OCI-LY7 (cell line): Measurements from ENCODE around the gene RIPK4. TPM values are rescaled to one million over a fixed set of nuclear protein-coding genes. Genes with fewer than 3 reads are reported as not detected.
A peak's percentile ranks its signal among the peaks of the same experiment; 100 is the strongest.

Source experiments
- BruUV-seq: library from RNA; stranded (reverse); fragments of 400-500 nt; replicated peaks from 2 replicates; lab custom pipeline; 2021; lab: Mats Ljungman, UMichigan
- CTCF ChIA-PET: fragments of 300-600 bp; sonication (Branson Sonifier 250); formaldehyde crosslinking; loops from one replicate; lab custom pipeline; 2022; ENCODE audit warnings: antibody characterized with exemption; ENCODE audit not compliant: unreplicated experiment; lab: Charles Lee
- POLR2A ChIA-PET: fragments of 300-600 bp; sonication (Branson Sonifier 250); formaldehyde crosslinking; loops from one replicate; lab custom pipeline; 2022; ENCODE audit warnings: antibody characterized with exemption; lab: Charles Lee
- DNase-seq: peaks from one replicate; pipeline ENCODE4 v3.0.0-alpha.2; 2015; ENCODE audit warnings: low spot score
- H2AFZ ChIP-seq: fragments of 200-600 bp; sonication (generic), shearing (Covaris generic); 2 replicates; pipeline ENCODE4 v1.6.1; 2014; ENCODE audit warnings: mild to moderate bottlenecking, antibody characterized with exemption, low read length, moderate library complexity
- H3K27ac ChIP-seq: fragments of 200-600 bp; sonication (generic); 2 replicates; pipeline ENCODE4 v1.5.1; 2014; ENCODE audit warnings: mixed run types, low read depth, mild to moderate bottlenecking, moderate library complexity, low read length, inconsistent platforms; ENCODE audit not compliant: poor library complexity, severe bottlenecking
- H3K36me3 ChIP-seq: fragments of 200-600 bp; sonication (generic); 2 replicates; pipeline ENCODE4 v1.6.1; 2014; ENCODE audit warnings: mild to moderate bottlenecking, antibody characterized with exemption, low read length, moderate library complexity, mixed read lengths; ENCODE audit not compliant: insufficient read depth
- H3K4me1 ChIP-seq: fragments of 200-600 bp; sonication (generic); 2 replicates; pipeline ENCODE4 v1.5.1; 2014; ENCODE audit warnings: mild to moderate bottlenecking, low read length; ENCODE audit not compliant: insufficient read depth, poor library complexity, severe bottlenecking
- H3K4me2 ChIP-seq: fragments of 200-600 bp; sonication (generic); 2 replicates; pipeline ENCODE4 v1.6.1; 2014; ENCODE audit warnings: mild to moderate bottlenecking, low read length
- H3K4me3 ChIP-seq: fragments of 200-600 bp; sonication (generic); 2 replicates; pipeline ENCODE4 v1.5.1; 2014; ENCODE audit warnings: mild to moderate bottlenecking, low read depth, low read length; ENCODE audit not compliant: poor library complexity, severe bottlenecking
- H3K79me2 ChIP-seq: fragments of 200-600 bp; sonication (generic); 2 replicates; pipeline ENCODE4 v1.6.1; 2016; ENCODE audit warnings: low read depth, mild to moderate bottlenecking, low read length, moderate library complexity, mixed read lengths; ENCODE audit not compliant: insufficient read depth
- H3K9me2 ChIP-seq: fragments of 200-600 bp; sonication (generic); 2 replicates; pipeline ENCODE4 v1.6.1; 2016; ENCODE audit warnings: mild to moderate bottlenecking, low read length, mixed read lengths; ENCODE audit not compliant: insufficient read depth
- H3K9me3 ChIP-seq: fragments of 200-600 bp; sonication (generic); 2 replicates; pipeline ENCODE4 v1.6.1; 2014; ENCODE audit warnings: mild to moderate bottlenecking, mixed run types, low read length, mixed read lengths
- H4K20me1 ChIP-seq: fragments of 200-600 bp; sonication (generic); 2 replicates; pipeline ENCODE4 v1.6.1; 2014; ENCODE audit warnings: mild to moderate bottlenecking, antibody characterized with exemption, low read length, moderate library complexity, mixed read lengths; ENCODE audit not compliant: insufficient read depth
- CTCF ChIP-seq: fragments of 200-600 bp; sonication (generic); conservative IDR thresholded peaks from 2 replicates; pipeline ENCODE4 v1.5.1; 2014; ENCODE audit warnings: mild to moderate bottlenecking, antibody characterized with exemption, low read length, moderate library complexity, mixed read lengths
- EZH2phosphoT487 ChIP-seq: fragments of 200-600 bp; sonication (generic); IDR thresholded peaks from 2 replicates; pipeline ENCODE4 v1.6.1; 2018; ENCODE audit warnings: low read depth, borderline replicate concordance, mild to moderate bottlenecking, mixed run types, antibody characterized with exemption, low read length, moderate library complexity, mixed read lengths
- intact Hi-C: fragments of 100-400 bp; cut with micrococcal nuclease; formaldehyde crosslinking; loops from one replicate; pipeline ENCODE4 v1.10.0; 2022; ENCODE audit not compliant: unreplicated experiment
- total RNA-seq, 2 experiments: library from RNA; depleted of rRNA in 1 of 2; stranded (reverse); fragments of >200 nt in 1 of 2; shearing (Covaris generic) in 1 of 2; gene quantifications; 2 replicates each; pipeline ENCODE4 v1.2.3, GENCODE V29; 2014 to 2022

RIPK4 gene
- total RNA-seq, 2 experiments from 2014 or later = 0.08 to 0.19 TPM

- TF ChIP-seq EZH2phosphoT487 (no peak), CTCF (peak; percentile 71)
- Histone ChIP-seq H3K4me2 (no peak overlapping the region), H3K79me2 (no peaks in the 10 kb centered on the region), H3K9me2 (no peaks in the 10 kb centered on the region), H3K36me3 (no peaks in the 10 kb centered on the region), H3K27ac (no peak overlapping the region), H4K20me1 (no peaks in the 10 kb centered on the region), H2AFZ (no peak overlapping the region), H3K4me3 (no peak overlapping the region), H3K4me1 (no peaks in the 10 kb centered on the region), H3K9me3 (no peaks in the 10 kb centered on the region)
- POLR2A ChIA-PET = interaction anchor here (0.8 kb wide), 1 partner anchor 55 kb away, joined by 3 read pairs; no protein-coding TSS in a partner anchor
- DNase-seq = peak; percentile 28
- BruUV-seq = no TSS peak
- CTCF ChIA-PET = interaction anchor here (0.7 kb wide), 1 partner anchor 283 kb away, joined by 6 read pairs; no protein-coding TSS in a partner anchor
- intact Hi-C loops = loop anchor here (1.0 kb wide), 1 partner anchor 166 kb away; no protein-coding TSS in a partner anchor
These were observed 11.3 kb upstream of the RIPK4 start for GRCh38 chr21:41777951-41778815.

DNA sequence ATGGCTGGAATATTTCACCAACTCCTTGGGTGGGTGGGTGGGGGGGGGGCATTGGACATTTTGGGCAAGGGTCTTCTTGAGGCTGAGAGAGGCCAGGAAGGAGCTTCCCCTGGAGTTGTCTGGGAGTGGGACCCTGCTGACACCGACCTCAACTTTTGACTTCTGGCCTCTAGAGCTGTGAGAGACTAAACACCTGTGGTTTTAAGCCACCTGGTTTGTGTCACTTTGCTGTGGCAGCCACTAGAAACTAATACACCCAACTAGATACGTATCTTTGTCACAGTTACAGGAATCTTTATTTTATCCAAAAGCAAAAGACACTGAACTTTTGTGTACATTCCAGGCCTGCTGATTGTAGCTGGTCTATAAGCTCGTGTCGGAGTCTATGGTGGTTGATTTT lies 9.9 kb upstream of the RIPK4 start:
- TF ChIP-seq EZH2phosphoT487 = no peak
- TF ChIP-seq CTCF = no peak
- H3K4me3 ChIP-seq = no peak overlapping the region
- no peak overlapping the region for H2AFZ ChIP-seq
- POLR2A ChIA-PET = interaction anchor here (0.6 to 0.7 kb wide), 4 partner anchors 21 to 566 kb away, joined by 3 to 5 read pairs (median 3); no protein-coding TSS in a partner anchor
- no peaks in the 10 kb centered on the region for H3K36me3 ChIP-seq
- CTCF ChIA-PET = no interaction called here
- H3K9me2 ChIP-seq = no peaks in the 10 kb centered on the region
- H3K4me2 ChIP-seq = no peak overlapping the region
- no peaks in the 10 kb centered on the region for H3K9me3 ChIP-seq
- BruUV-seq = no TSS peak
- no peaks in the 10 kb centered on the region for H4K20me1 ChIP-seq
- no peak for DNase-seq
- intact Hi-C loops = no loop called here
- H3K27ac ChIP-seq = no peak overlapping the region
- H3K79me2 ChIP-seq = no peaks in the 10 kb centered on the region
- no peaks in the 10 kb centered on the region for H3K4me1 ChIP-seq

- Histone ChIP-seq H3K9me2 (no peaks in the 10 kb centered on the region), H2AFZ (no peak overlapping the region), H3K4me2 (no peak overlapping the region), H3K79me2 (no peaks in the 10 kb centered on the region), H3K36me3 (no peaks in the 10 kb centered on the region), H3K27ac (no peak overlapping the region), H4K20me1 (no peaks in the 10 kb centered on the region), H3K9me3 (no peaks in the 10 kb centered on the region), H3K4me3 (no peak overlapping the region), H3K4me1 (no peaks in the 10 kb centered on the region)
- no peak for DNase-seq
- CTCF ChIA-PET = no interaction called here
- POLR2A ChIA-PET = interaction anchor here (1.2 kb wide), 1 partner anchor 13 kb away, joined by 3 read pairs; no protein-coding TSS in a partner anchor
- intact Hi-C loops = no loop called here
- no peak for TF ChIP-seq EZH2phosphoT487
- no peak for TF ChIP-seq CTCF
- no TSS peak for BruUV-seq
These were observed 8.3 kb upstream of the RIPK4 start for GRCh38 chr21:41775149-41775472.
